ENCODE results near the gene BET1L.

The BET1L gene

GRCh38 chr11:218815-219593 lies 11.8 kb upstream of the BET1L start:
- Histone ChIP-seq H3K27me3 (ENCODE audit: control insufficient read depth in 2 of 2, insufficient read depth in 2 of 2, low read length in 2 of 2) (no peaks in the 10 kb centered on the region), H3K9me3 (ENCODE audit: control insufficient read depth in 2 of 2, low read length in 2 of 2) (no peaks in the 10 kb centered on the region), H3K27ac (ENCODE audit: low read depth in 2 of 2, low read length in 2 of 2) (no peak overlapping the region), H3K36me3 (ENCODE audit: control insufficient read depth in 2 of 2, insufficient read depth in 2 of 2, low read length in 2 of 2) (peaks cover 13 to 37% of the 10 kb centered on the region in 2 donors), H3K4me3 (ENCODE audit: low read length in 2 of 2) (no peak overlapping the region), H3K4me1 (ENCODE audit: control insufficient read depth in 2 of 2, insufficient read depth in 2 of 2, low read length in 2 of 2) (no peaks in the 10 kb centered on the region), H3K9ac (ENCODE audit: low read depth in 1 of 2, low read length in 2 of 2) (no peak overlapping the region)

DNA sequence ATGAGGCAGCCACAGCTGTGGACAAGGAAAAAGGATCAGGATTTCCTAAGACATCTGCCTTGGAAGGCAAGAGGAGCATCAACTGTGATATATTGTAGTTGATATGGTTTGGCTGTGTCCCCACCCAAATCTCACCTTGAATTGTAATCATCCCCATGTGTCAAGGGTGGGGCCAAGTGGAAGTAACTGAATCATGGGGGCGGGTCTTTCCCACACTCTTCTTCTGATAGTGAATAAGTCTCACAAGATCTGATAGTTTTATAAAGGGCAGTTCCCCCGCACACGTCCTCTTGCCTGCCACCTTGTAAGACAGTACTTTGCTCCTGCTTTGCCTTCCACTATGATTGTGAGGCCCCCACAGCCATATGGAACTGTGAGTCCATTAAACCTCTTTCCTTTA lies 10.5 kb upstream of the BET1L start:
- no peak overlapping the region for H3K4me3 ChIP-seq (ENCODE audit: low read length in 2 of 2)
- H3K27me3 ChIP-seq (ENCODE audit: control insufficient read depth in 2 of 2, insufficient read depth in 2 of 2, low read length in 2 of 2) = no peaks in the 10 kb centered on the region
- H3K9me3 ChIP-seq (ENCODE audit: control insufficient read depth in 2 of 2, low read length in 2 of 2) = no peaks in the 10 kb centered on the region
- H3K36me3 ChIP-seq (ENCODE audit: control insufficient read depth in 2 of 2, insufficient read depth in 2 of 2, low read length in 2 of 2) = peaks cover 23 to 46% of the 10 kb centered on the region in 2 donors
- no peaks in the 10 kb centered on the region for H3K4me1 ChIP-seq (ENCODE audit: control insufficient read depth in 2 of 2, insufficient read depth in 2 of 2, low read length in 2 of 2)
- no peak overlapping the region for H3K27ac ChIP-seq (ENCODE audit: low read depth in 2 of 2, low read length in 2 of 2)
- no peak overlapping the region for H3K9ac ChIP-seq (ENCODE audit: low read depth in 1 of 2, low read length in 2 of 2)

GRCh38 chr11:216081-216974 lies 9.1 kb upstream of the BET1L start:
- Histone ChIP-seq H3K9ac (ENCODE audit: low read depth in 1 of 2, low read length in 2 of 2) (no peak overlapping the region), H3K4me3 (ENCODE audit: low read length in 2 of 2) (no peak overlapping the region), H3K27me3 (ENCODE audit: control insufficient read depth in 2 of 2, insufficient read depth in 2 of 2, low read length in 2 of 2) (no peaks in the 10 kb centered on the region), H3K9me3 (ENCODE audit: control insufficient read depth in 2 of 2, low read length in 2 of 2) (no peaks in the 10 kb centered on the region), H3K36me3 (ENCODE audit: control insufficient read depth in 2 of 2, insufficient read depth in 2 of 2, low read length in 2 of 2) (peaks cover 31 to 56% of the 10 kb centered on the region in 2 donors), H3K4me1 (ENCODE audit: control insufficient read depth in 2 of 2, insufficient read depth in 2 of 2, low read length in 2 of 2) (no peaks in the 10 kb centered on the region), H3K27ac (ENCODE audit: low read depth in 2 of 2, low read length in 2 of 2) (no peak overlapping the region)

DNA sequence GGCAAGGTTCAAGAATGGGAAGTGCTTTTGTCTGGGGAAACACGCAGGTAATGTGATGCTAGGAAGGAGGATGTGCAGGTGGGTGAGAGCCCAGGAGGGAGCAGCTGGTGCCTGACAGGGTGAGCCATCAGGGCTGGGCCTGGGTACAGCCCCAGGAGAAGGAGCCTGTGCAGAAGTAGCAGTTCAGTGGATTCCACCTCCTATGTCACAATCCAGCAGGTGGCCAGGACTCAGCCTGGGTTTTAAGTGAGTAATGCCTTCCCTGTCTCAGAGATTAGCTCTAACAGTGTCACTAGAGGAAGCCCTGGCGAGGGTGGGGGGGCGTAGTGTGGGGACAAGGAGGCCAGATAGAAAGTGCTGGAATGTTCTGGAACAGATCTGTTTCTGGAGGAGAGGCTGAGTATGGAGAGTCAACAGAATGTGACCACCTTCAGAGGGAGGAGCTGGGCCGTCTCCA lies 8.4 kb upstream of the BET1L start:
- peaks cover 39 to 64% of the 10 kb centered on the region in 2 donors for H3K36me3 ChIP-seq (ENCODE audit: control insufficient read depth in 2 of 2, insufficient read depth in 2 of 2, low read length in 2 of 2)
- H3K27me3 ChIP-seq (ENCODE audit: control insufficient read depth in 2 of 2, insufficient read depth in 2 of 2, low read length in 2 of 2) = no peaks in the 10 kb centered on the region
- H3K9ac ChIP-seq (ENCODE audit: low read depth in 1 of 2, low read length in 2 of 2) = no peak overlapping the region
- no peak overlapping the region for H3K4me3 ChIP-seq (ENCODE audit: low read length in 2 of 2)
- H3K9me3 ChIP-seq (ENCODE audit: control insufficient read depth in 2 of 2, low read length in 2 of 2) = no peaks in the 10 kb centered on the region
- H3K27ac ChIP-seq (ENCODE audit: low read depth in 2 of 2, low read length in 2 of 2) = no peak overlapping the region
- peaks cover 0 to under 1% of the 10 kb centered on the region in 2 donors for H3K4me1 ChIP-seq (ENCODE audit: control insufficient read depth in 2 of 2, insufficient read depth in 2 of 2, low read length in 2 of 2)

GRCh38 chr11:214083-214482 lies 6.9 kb upstream of the BET1L start:
- Histone ChIP-seq H3K27ac (ENCODE audit: low read depth in 2 of 2, low read length in 2 of 2) (no peak overlapping the region), H3K27me3 (ENCODE audit: control insufficient read depth in 2 of 2, insufficient read depth in 2 of 2, low read length in 2 of 2) (no peaks in the 10 kb centered on the region), H3K4me3 (ENCODE audit: low read length in 2 of 2) (no peak overlapping the region), H3K4me1 (ENCODE audit: control insufficient read depth in 2 of 2, insufficient read depth in 2 of 2, low read length in 2 of 2) (peaks cover 14 to 16% of the 10 kb centered on the region in 2 donors), H3K9ac (ENCODE audit: low read depth in 1 of 2, low read length in 2 of 2) (no peak overlapping the region), H3K36me3 (ENCODE audit: control insufficient read depth in 2 of 2, insufficient read depth in 2 of 2, low read length in 2 of 2) (peaks cover 40 to 76% of the 10 kb centered on the region in 2 donors), H3K9me3 (ENCODE audit: control insufficient read depth in 2 of 2, low read length in 2 of 2) (no peaks in the 10 kb centered on the region)

GRCh38 chr11:213111-213510 lies 5.9 kb upstream of the BET1L start:
- H3K27me3 ChIP-seq (ENCODE audit: control insufficient read depth in 2 of 2, insufficient read depth in 2 of 2, low read length in 2 of 2) = no peaks in the 10 kb centered on the region
- H3K9ac ChIP-seq (ENCODE audit: low read depth in 1 of 2, low read length in 2 of 2) = no peak overlapping the region
- H3K4me1 ChIP-seq (ENCODE audit: control insufficient read depth in 2 of 2, insufficient read depth in 2 of 2, low read length in 2 of 2) = peaks cover 14 to 17% of the 10 kb centered on the region in 2 donors
- peaks cover 40 to 71% of the 10 kb centered on the region in 2 donors for H3K36me3 ChIP-seq (ENCODE audit: control insufficient read depth in 2 of 2, insufficient read depth in 2 of 2, low read length in 2 of 2)
- no peak overlapping the region for H3K4me3 ChIP-seq (ENCODE audit: low read length in 2 of 2)
- no peak overlapping the region for H3K27ac ChIP-seq (ENCODE audit: low read depth in 2 of 2, low read length in 2 of 2)
- no peaks in the 10 kb centered on the region for H3K9me3 ChIP-seq (ENCODE audit: control insufficient read depth in 2 of 2, low read length in 2 of 2)

DNA sequence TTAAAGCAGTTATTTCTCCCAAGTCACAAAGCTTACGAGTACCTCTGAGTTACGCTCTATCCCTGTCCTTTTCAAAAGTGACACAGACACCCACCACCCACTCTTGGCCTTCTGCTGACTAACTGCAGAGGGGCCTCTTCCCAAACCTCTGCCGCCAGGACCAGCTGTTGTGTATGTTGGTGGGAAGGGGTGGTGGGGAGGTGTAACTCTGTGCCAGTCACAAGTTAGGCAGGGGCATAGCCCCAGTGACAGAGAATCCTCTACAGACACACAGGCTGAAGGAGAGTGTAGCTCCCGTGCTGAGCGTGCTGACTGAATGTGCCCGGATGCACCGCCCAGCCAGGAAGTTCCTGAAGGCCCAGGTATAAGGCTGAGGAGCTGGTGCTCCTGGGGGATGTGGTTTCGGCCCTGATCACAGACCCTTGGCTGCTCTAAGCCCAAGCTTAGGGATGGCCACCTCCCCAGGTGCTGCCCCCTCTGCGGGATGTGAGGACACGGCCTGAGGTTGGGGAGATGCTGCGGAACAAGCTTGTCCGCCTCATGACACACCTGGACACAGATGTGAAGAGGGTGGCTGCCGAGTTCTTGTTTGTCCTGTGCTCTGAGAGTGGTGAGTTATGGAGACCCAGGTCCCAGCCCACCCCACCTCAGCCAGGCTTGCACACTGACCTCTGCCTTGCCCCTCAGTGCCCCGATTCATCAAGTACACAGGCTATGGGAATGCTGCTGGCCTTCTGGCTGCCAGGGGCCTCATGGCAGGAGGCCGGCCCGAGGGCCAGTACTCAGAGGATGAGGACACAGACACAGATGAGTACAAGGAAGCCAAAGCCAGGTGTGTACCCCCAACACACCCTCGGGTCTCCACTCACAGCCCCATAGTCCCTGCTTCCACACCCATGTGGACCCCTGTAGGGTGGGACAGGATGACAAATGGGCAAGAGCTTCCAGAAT lies 5.2 kb upstream of the BET1L start:
- no peak overlapping the region for H3K4me3 ChIP-seq (ENCODE audit: low read length in 2 of 2)
- no peaks in the 10 kb centered on the region for H3K27me3 ChIP-seq (ENCODE audit: control insufficient read depth in 2 of 2, insufficient read depth in 2 of 2, low read length in 2 of 2)
- H3K36me3 ChIP-seq (ENCODE audit: control insufficient read depth in 2 of 2, insufficient read depth in 2 of 2, low read length in 2 of 2) = peaks cover 40 to 71% of the 10 kb centered on the region in 2 donors
- H3K9ac ChIP-seq (ENCODE audit: low read depth in 1 of 2, low read length in 2 of 2) = no peak overlapping the region
- H3K4me1 ChIP-seq (ENCODE audit: control insufficient read depth in 2 of 2, insufficient read depth in 2 of 2, low read length in 2 of 2) = peaks cover 14 to 17% of the 10 kb centered on the region in 2 donors
- H3K27ac ChIP-seq (ENCODE audit: low read depth in 2 of 2, low read length in 2 of 2) = no peak overlapping the region
- H3K9me3 ChIP-seq (ENCODE audit: control insufficient read depth in 2 of 2, low read length in 2 of 2) = no peaks in the 10 kb centered on the region

DNA sequence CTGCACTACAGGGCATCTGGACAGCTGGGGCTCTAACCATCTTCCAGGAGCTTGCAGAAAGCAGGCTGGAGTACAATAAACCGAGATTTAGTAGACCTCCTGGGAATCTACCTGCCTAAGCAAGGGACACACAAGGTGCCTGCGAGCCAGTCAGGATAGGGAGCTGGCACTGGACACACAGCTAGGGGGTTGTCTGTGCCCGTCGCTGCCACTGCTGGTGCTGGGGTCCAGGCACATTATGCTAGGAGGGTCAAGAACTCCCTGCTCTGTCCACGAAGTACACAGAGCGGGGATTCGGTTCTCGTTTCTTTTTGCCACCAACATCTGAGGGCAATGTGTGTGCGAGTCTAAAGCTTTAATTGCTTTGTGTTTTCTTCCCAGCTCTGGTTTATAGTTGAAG lies 4.5 kb upstream of the BET1L start:
- no peak overlapping the region for H3K27ac ChIP-seq (ENCODE audit: low read depth in 2 of 2, low read length in 2 of 2)
- no peak overlapping the region for H3K9ac ChIP-seq (ENCODE audit: low read depth in 1 of 2, low read length in 2 of 2)
- no peak overlapping the region for H3K4me3 ChIP-seq (ENCODE audit: low read length in 2 of 2)
- peaks cover 40 to 71% of the 10 kb centered on the region in 2 donors for H3K36me3 ChIP-seq (ENCODE audit: control insufficient read depth in 2 of 2, insufficient read depth in 2 of 2, low read length in 2 of 2)
- H3K9me3 ChIP-seq (ENCODE audit: control insufficient read depth in 2 of 2, low read length in 2 of 2) = no peaks in the 10 kb centered on the region
- no peaks in the 10 kb centered on the region for H3K27me3 ChIP-seq (ENCODE audit: control insufficient read depth in 2 of 2, insufficient read depth in 2 of 2, low read length in 2 of 2)
- H3K4me1 ChIP-seq (ENCODE audit: control insufficient read depth in 2 of 2, insufficient read depth in 2 of 2, low read length in 2 of 2) = peaks cover 14 to 17% of the 10 kb centered on the region in 2 donors

- H3K27ac ChIP-seq (ENCODE audit: low read depth in 2 of 2, low read length in 2 of 2) = no peak overlapping the region
Measured at GRCh38 chr11:211295-211694, 4.1 kb upstream of the BET1L start.

More at GRCh38 chr11:211295-211694, 4.1 kb upstream of the BET1L start:
- H3K4me3 ChIP-seq (ENCODE audit: low read length in 2 of 2) = no peak overlapping the region
- H3K4me1 ChIP-seq (ENCODE audit: control insufficient read depth in 2 of 2, insufficient read depth in 2 of 2, low read length in 2 of 2) = peaks cover 16 to 18% of the 10 kb centered on the region in 2 donors
- H3K27me3 ChIP-seq (ENCODE audit: control insufficient read depth in 2 of 2, insufficient read depth in 2 of 2, low read length in 2 of 2) = no peaks in the 10 kb centered on the region
- no peak overlapping the region for H3K9ac ChIP-seq (ENCODE audit: low read depth in 1 of 2, low read length in 2 of 2)
- H3K36me3 ChIP-seq (ENCODE audit: control insufficient read depth in 2 of 2, insufficient read depth in 2 of 2, low read length in 2 of 2) = peaks cover 40 to 67% of the 10 kb centered on the region in 2 donors
- no peaks in the 10 kb centered on the region for H3K9me3 ChIP-seq (ENCODE audit: control insufficient read depth in 2 of 2, low read length in 2 of 2)

Data from mucosa of rectum (tissue), 2 donors.